Embryonic facial prominence (tissue), 1 donor: ENCODE results near the gene TRDN.
"Not testable (repeated sequence)": the region's sequence is repeated elsewhere in the genome, so short reads cannot be mapped to it uniquely, and the experiment has no call there.

ENCODE experiments used
- DNase-seq: peaks from one replicate; pipeline ENCODE4 v3.0.0-alpha.2; 2016; ENCODE audit errors: extremely low spot score

TRDN gene

GRCh38 chr6:123507582-123507981, 129.2 kb downstream of the TRDN start:
- DNase-seq: no peak

GRCh38 chr6:123503619-123504018, 133.1 kb downstream of the TRDN start:
- no peak for DNase-seq

- no peak for DNase-seq
Observed at GRCh38 chr6:123497025-123497424, 139.7 kb downstream of the TRDN start.

GRCh38 chr6:123489589-123489988, 147.2 kb downstream of the TRDN start:
- no peak for DNase-seq

GRCh38 chr6:123480986-123481385, 155.8 kb downstream of the TRDN start:
- no peak for DNase-seq

- not testable (repeated sequence) for DNase-seq
Observed at GRCh38 chr6:123472025-123472702, 164.6 kb downstream of the TRDN start.

GRCh38 chr6:123467392-123467791, 169.4 kb downstream of the TRDN start:
- DNase-seq: no peak

- DNase-seq: no peak
Observed at GRCh38 chr6:123462152-123462551, 174.6 kb downstream of the TRDN start.

- no peak for DNase-seq
Observed at GRCh38 chr6:123458218-123458617, 178.5 kb downstream of the TRDN start.

GRCh38 chr6:123456836-123457235, 179.9 kb downstream of the TRDN start:
- DNase-seq: no peak

- no peak for DNase-seq
Observed at GRCh38 chr6:123454448-123454847, 182.3 kb downstream of the TRDN start.

- DNase-seq: not testable (repeated sequence)
Observed at GRCh38 chr6:123453071-123453470, 183.7 kb downstream of the TRDN start.

- no peak for DNase-seq
Observed at GRCh38 chr6:123448306-123448884, 188.4 kb downstream of the TRDN start.

GRCh38 chr6:123447315-123447937, 189.3 kb downstream of the TRDN start:
- no peak for DNase-seq

- DNase-seq: no peak
Observed at GRCh38 chr6:123439371-123439770, 197.4 kb downstream of the TRDN start.

- no peak for DNase-seq
Observed at GRCh38 chr6:123434186-123434585, 202.6 kb downstream of the TRDN start.

GRCh38 chr6:123430970-123431369, 205.8 kb downstream of the TRDN start:
- DNase-seq: no peak

- no peak for DNase-seq
Observed at GRCh38 chr6:123427008-123427407, 209.7 kb downstream of the TRDN start.

- no peak for DNase-seq
Observed at GRCh38 chr6:123423130-123423529, 213.6 kb downstream of the TRDN start.

- DNase-seq: no peak
Observed at GRCh38 chr6:123420512-123420911, 216.2 kb downstream of the TRDN start.

GRCh38 chr6:123418071-123418470, 218.7 kb downstream of the TRDN start:
- no peak for DNase-seq

GRCh38 chr6:123417535-123417934, 219.2 kb downstream of the TRDN start:
- no peak for DNase-seq

- DNase-seq: no peak
Observed at GRCh38 chr6:123415844-123416468, 220.8 kb downstream of the TRDN start.
